Trophoblast cell (in vitro differentiated cells and primary cell): ENCODE measurements around the gene RFX2.
"Not testable (repeated sequence)": the region's sequence is repeated elsewhere in the genome, so short reads cannot be mapped to it uniquely, and the experiment has no call there.

Experiments used
- DNase-seq, 2 donors: peaks; one replicate each; pipeline ENCODE4 v3.0.0-alpha.2; 2016
- H2AFZ ChIP-seq: 2 replicates; pipeline ENCODE4 v1.6.1; 2013; ENCODE audit warnings: low read length, moderate library complexity, mild to moderate bottlenecking; ENCODE audit not compliant: insufficient read depth, poor library complexity
- H2AK5ac ChIP-seq: 2 replicates; pipeline ENCODE4 v1.6.1; 2013; ENCODE audit warnings: mild to moderate bottlenecking, low read length
- H2BK120ac ChIP-seq: 2 replicates; pipeline ENCODE4 v1.6.1; 2013; ENCODE audit warnings: low read length, mild to moderate bottlenecking, moderate library complexity; ENCODE audit not compliant: insufficient read depth, poor library complexity
- H2BK12ac ChIP-seq: 2 replicates; pipeline ENCODE4 v1.6.1; 2013; ENCODE audit warnings: mild to moderate bottlenecking, low read length, moderate library complexity
- H2BK5ac ChIP-seq: 2 replicates; pipeline ENCODE4 v1.6.1; 2013; ENCODE audit warnings: low read length, low read depth, moderate library complexity, mild to moderate bottlenecking; ENCODE audit not compliant: poor library complexity
- H3K14ac ChIP-seq: 2 replicates; pipeline ENCODE4 v1.6.1; 2013; ENCODE audit warnings: mild to moderate bottlenecking, low read length
- H3K18ac ChIP-seq: 2 replicates; pipeline ENCODE4 v1.6.1; 2013; ENCODE audit warnings: mild to moderate bottlenecking, low read length
- H3K23ac ChIP-seq: 2 replicates; pipeline ENCODE4 v1.6.1; 2013; ENCODE audit warnings: low read length
- H3K27ac ChIP-seq: 2 replicates; pipeline ENCODE4 v1.5.1; 2013; ENCODE audit warnings: low read depth, mild to moderate bottlenecking, inconsistent platforms, low read length, moderate library complexity
- H3K27me3 ChIP-seq: 2 replicates; pipeline ENCODE4 v1.6.1; 2013; ENCODE audit warnings: inconsistent platforms, mild to moderate bottlenecking, low read length, moderate library complexity; ENCODE audit not compliant: insufficient read depth
- H3K36me3 ChIP-seq, 2 experiments: 1 replicate in 1 of 2; 2 replicates in 1 of 2; pipeline ENCODE4 v1.6.1; 2013; ENCODE audit warnings: low read length in 2 of 2, mild to moderate bottlenecking in 2 of 2, moderate library complexity in 1 of 2; ENCODE audit not compliant: insufficient read depth in 2 of 2, control insufficient read depth in 1 of 2
- H3K4ac ChIP-seq: 2 replicates; pipeline ENCODE4 v1.6.1; 2013; ENCODE audit warnings: low read depth, mild to moderate bottlenecking, low read length, moderate library complexity
- H3K4me1 ChIP-seq, 2 experiments: 1 replicate in 1 of 2; 2 replicates in 1 of 2; pipeline ENCODE4 v1.6.1; 2013; ENCODE audit warnings: low read length in 2 of 2, mild to moderate bottlenecking in 2 of 2, moderate library complexity in 1 of 2; ENCODE audit not compliant: insufficient read depth in 2 of 2, control insufficient read depth in 1 of 2
- H3K4me2 ChIP-seq: 2 replicates; pipeline ENCODE4 v1.6.1; 2013; ENCODE audit warnings: inconsistent platforms, mild to moderate bottlenecking, low read length, moderate library complexity
- H3K4me3 ChIP-seq: 2 replicates; pipeline ENCODE4 v1.5.1; 2013; ENCODE audit warnings: mild to moderate bottlenecking, low read depth, low read length, inconsistent platforms
- H3K79me1 ChIP-seq: one replicate; pipeline ENCODE4 v1.6.1; 2013; ENCODE audit warnings: low read length
- H3K79me2 ChIP-seq: 2 replicates; pipeline ENCODE4 v1.6.1; 2013; ENCODE audit warnings: low read length, mild to moderate bottlenecking; ENCODE audit not compliant: control insufficient read depth, insufficient read depth, poor library complexity
- H3K9ac ChIP-seq: 2 replicates; pipeline ENCODE4 v1.6.1; 2013; ENCODE audit warnings: mild to moderate bottlenecking, low read length
- H3K9me3 ChIP-seq: 2 replicates; pipeline ENCODE4 v1.6.1; 2013; ENCODE audit warnings: low read depth, mild to moderate bottlenecking, control low read depth, inconsistent platforms, low read length; ENCODE audit not compliant: insufficient read depth
- H4K12ac ChIP-seq: 2 replicates; pipeline ENCODE4 v1.6.1; 2013; ENCODE audit warnings: low read depth, mild to moderate bottlenecking, low read length, moderate library complexity
- H4K8ac ChIP-seq: 2 replicates; pipeline ENCODE4 v1.6.1; 2013; ENCODE audit warnings: low read depth, mild to moderate bottlenecking, low read length, moderate library complexity
- H4K91ac ChIP-seq: one replicate; pipeline ENCODE4 v1.6.1; 2013; ENCODE audit warnings: low read depth, mild to moderate bottlenecking, low read length, moderate library complexity
- WGBS: extraction: QIAGEN DNeasy Blood & Tissue Kit; methylation state at CpG from one replicate; pipeline ENCODE4 v1.1.7; 2013; ENCODE audit warnings: missing lambda C conversion rate; ENCODE audit not compliant: insufficient read length, insufficient coverage; ENCODE audit errors: extremely low coverage; 5-methylcytosine and 5-hydroxymethylcytosine counted together

The RFX2 gene

GRCh38 chr19:6006896-6007295, 103.4 kb downstream of the RFX2 start:
- no CpG with 5 or more reads among the region's 20 CpGs for WGBS
- Histone ChIP-seq H3K4me3 (no peak overlapping the region), H2BK5ac (no peak overlapping the region)

DNA sequence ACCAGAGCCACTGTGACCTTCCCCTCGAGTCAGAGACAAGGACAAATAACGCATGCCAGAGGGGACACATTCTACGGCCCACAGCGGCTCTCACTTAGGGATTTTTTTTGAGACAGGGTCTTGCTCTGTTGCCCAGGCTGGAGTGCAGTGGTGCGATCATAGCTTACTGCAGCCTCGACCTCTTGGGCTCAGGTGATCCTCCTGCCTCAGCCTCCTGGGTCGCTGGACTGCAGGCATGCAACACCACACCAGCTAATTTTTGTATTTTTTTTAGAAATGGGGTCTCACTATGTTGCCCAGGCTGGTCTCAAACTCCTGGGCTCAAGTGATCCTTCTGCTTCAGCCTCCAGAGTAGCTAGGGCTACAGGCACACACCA, 104.2 kb downstream of the RFX2 start:
- H3K79me2 ChIP-seq, H2BK5ac ChIP-seq, H2AFZ ChIP-seq, H3K27me3 ChIP-seq, DNase-seq, H3K9me3 ChIP-seq, H3K4me1 ChIP-seq, H3K36me3 ChIP-seq, H3K4me2 ChIP-seq, H3K4me3 ChIP-seq, H2AK5ac ChIP-seq, H3K27ac ChIP-seq, H4K8ac ChIP-seq, H2BK120ac ChIP-seq, H2BK12ac ChIP-seq, H3K79me1 ChIP-seq, H4K12ac ChIP-seq, H3K14ac ChIP-seq, H3K9ac ChIP-seq, H3K23ac ChIP-seq, H3K4ac ChIP-seq, H4K91ac ChIP-seq, H3K18ac ChIP-seq: not testable (repeated sequence)
- no CpG with 5 or more reads among the region's 7 CpGs for WGBS

More at GRCh38 chr19:6006896-6007295, 103.4 kb downstream of the RFX2 start:
- Histone ChIP-seq H3K4ac (no peak overlapping the region), H3K79me2 (no peaks in the 10 kb centered on the region), H3K23ac (no peak overlapping the region), H3K79me1 (no peaks in the 10 kb centered on the region), H3K4me2 (no peak overlapping the region), H3K9ac (no peak overlapping the region), H3K27ac (no peak overlapping the region), H3K4me1 (no peaks in the 10 kb centered on the region), H3K27me3 (no peaks in the 10 kb centered on the region), H3K9me3 (peaks cover under 1% of the 10 kb centered on the region), H2BK120ac (no peak overlapping the region), H4K91ac (no peak overlapping the region), H3K18ac (no peak overlapping the region), H4K12ac (no peak overlapping the region), H2AFZ (no peak overlapping the region), H2AK5ac (no peak overlapping the region), H4K8ac (no peak overlapping the region), H2BK12ac (no peak overlapping the region), H3K14ac (no peak overlapping the region), H3K36me3 (no peaks in the 10 kb centered on the region)
- no peak for DNase-seq

- H3K9me3 ChIP-seq: peaks cover 3% of the 10 kb centered on the region
- H3K23ac ChIP-seq: no peak overlapping the region
- WGBS: no CpG with 5 or more reads among the region's 18 CpGs
These were observed 104.8 kb downstream of the RFX2 start for GRCh38 chr19:6005321-6006069.

GRCh38 chr19:6003976-6004375, 106.3 kb downstream of the RFX2 start:
- no peak overlapping the region for H4K12ac ChIP-seq
- no CpG with 5 or more reads among the region's 10 CpGs for WGBS
- peak overlapping the region; percentile 9 for H3K4me3 ChIP-seq
- H3K27me3 ChIP-seq: no peaks in the 10 kb centered on the region
- no peak overlapping the region for H4K91ac ChIP-seq
- H3K9me3 ChIP-seq: peaks cover 3% of the 10 kb centered on the region
- no peaks in the 10 kb centered on the region for H3K36me3 ChIP-seq
- H2BK12ac ChIP-seq: no peak overlapping the region
- H3K79me1 ChIP-seq: no peaks in the 10 kb centered on the region
- H2AFZ ChIP-seq: no peak overlapping the region
- no peaks in the 10 kb centered on the region for H3K79me2 ChIP-seq
- no peak overlapping the region for H3K23ac ChIP-seq
- H2BK5ac ChIP-seq: no peak overlapping the region
- H3K18ac ChIP-seq: no peak overlapping the region
- no peak overlapping the region for H2AK5ac ChIP-seq
- no peaks in the 10 kb centered on the region for H3K4me1 ChIP-seq
- H2BK120ac ChIP-seq: no peak overlapping the region
- H3K14ac ChIP-seq: no peak overlapping the region
- H4K8ac ChIP-seq: no peak overlapping the region
- H3K4ac ChIP-seq: no peak overlapping the region
- no peak overlapping the region for H3K27ac ChIP-seq
- H3K4me2 ChIP-seq: no peak overlapping the region
- no peak overlapping the region for H3K9ac ChIP-seq
- DNase-seq: no peak

More at GRCh38 chr19:6005321-6006069, 104.8 kb downstream of the RFX2 start:
- H3K79me2 ChIP-seq: no peaks in the 10 kb centered on the region
- no peaks in the 10 kb centered on the region for H3K27me3 ChIP-seq
- no peak overlapping the region for H2BK12ac ChIP-seq
- H4K91ac ChIP-seq: no peak overlapping the region
- no peak overlapping the region for H3K9ac ChIP-seq
- no peak overlapping the region for H4K12ac ChIP-seq
- H4K8ac ChIP-seq: no peak overlapping the region
- no peaks in the 10 kb centered on the region for H3K79me1 ChIP-seq
- H2AK5ac ChIP-seq: no peak overlapping the region
- H2BK120ac ChIP-seq: no peak overlapping the region
- no peak overlapping the region for H3K27ac ChIP-seq
- no peaks in the 10 kb centered on the region for H3K4me1 ChIP-seq
- no peak overlapping the region for H3K4me2 ChIP-seq
- no peak for DNase-seq
- H3K14ac ChIP-seq: no peak overlapping the region
- no peak overlapping the region for H3K4ac ChIP-seq
- H3K36me3 ChIP-seq: no peaks in the 10 kb centered on the region
- no peak overlapping the region for H3K18ac ChIP-seq
- H2BK5ac ChIP-seq: no peak overlapping the region
- H2AFZ ChIP-seq: no peak overlapping the region
- H3K4me3 ChIP-seq: no peak overlapping the region
